Mesendoderm (in vitro differentiated cells): ENCODE results near the gene DIAPH3.

Source experiments
- DNase-seq: peaks from one replicate; pipeline ENCODE4 v3.0.0; 2013
- H2AK5ac ChIP-seq: 2 replicates; pipeline ENCODE4 v1.6.1; 2013; ENCODE audit warnings: low read length, inconsistent platforms
- H2BK120ac ChIP-seq: 2 replicates; pipeline ENCODE4 v1.6.1; 2013; ENCODE audit warnings: low read depth, mild to moderate bottlenecking, low read length, moderate library complexity, mixed read lengths
- H2BK15ac ChIP-seq: replicated peaks from 2 replicates; pipeline ENCODE4 v1.6.1; 2013; ENCODE audit warnings: low read depth, mild to moderate bottlenecking, moderate library complexity
- H2BK5ac ChIP-seq: 2 replicates; pipeline ENCODE4 v1.6.1; 2013; ENCODE audit warnings: low read length, inconsistent platforms
- H3K18ac ChIP-seq: 2 replicates; pipeline ENCODE4 v1.6.1; 2013; ENCODE audit warnings: mild to moderate bottlenecking, low read length, mixed read lengths
- H3K23ac ChIP-seq: one replicate; pipeline ENCODE4 v1.6.1; 2013; ENCODE audit warnings: low read length
- H3K27ac ChIP-seq: 2 replicates; pipeline ENCODE4 v1.5.1; 2013; ENCODE audit warnings: low read depth, mild to moderate bottlenecking, inconsistent platforms, low read length, moderate library complexity
- H3K27me3 ChIP-seq: 2 replicates; pipeline ENCODE4 v1.6.1; 2013; ENCODE audit warnings: low read length, control low read depth, mild to moderate bottlenecking, inconsistent platforms; ENCODE audit not compliant: insufficient read depth, poor library complexity
- H3K36me3 ChIP-seq: 2 replicates; pipeline ENCODE4 v1.6.1; 2013; ENCODE audit warnings: low read length, inconsistent platforms; ENCODE audit not compliant: control insufficient read depth, insufficient read depth
- H3K4ac ChIP-seq: one replicate; pipeline ENCODE4 v1.6.1; 2013; ENCODE audit warnings: low read depth, mild to moderate bottlenecking, low read length, moderate library complexity
- H3K4me1 ChIP-seq: 2 replicates; pipeline ENCODE4 v1.6.1; 2013; ENCODE audit warnings: low read depth, low read length, inconsistent platforms; ENCODE audit not compliant: control insufficient read depth
- H3K4me2 ChIP-seq: 2 replicates; pipeline ENCODE4 v1.6.1; 2013; ENCODE audit warnings: low read length
- H3K4me3 ChIP-seq: 2 replicates; pipeline ENCODE4 v1.5.1; 2013; ENCODE audit warnings: mild to moderate bottlenecking, low read length
- H3K56ac ChIP-seq: one replicate; pipeline ENCODE4 v1.6.1; 2013; ENCODE audit warnings: low read length
- H3K79me1 ChIP-seq: 2 replicates; pipeline ENCODE4 v1.6.1; 2013; ENCODE audit warnings: low read length, inconsistent platforms
- H3K79me2 ChIP-seq: 2 replicates; pipeline ENCODE4 v1.6.1; 2013; ENCODE audit warnings: mild to moderate bottlenecking, low read length; ENCODE audit not compliant: control insufficient read depth, insufficient read depth
- H3K9ac ChIP-seq: 2 replicates; pipeline ENCODE4 v1.6.1; 2013; ENCODE audit warnings: low read length, inconsistent platforms
- H4K5ac ChIP-seq: one replicate; pipeline ENCODE4 v1.6.1; 2013; ENCODE audit warnings: low read length
- H4K8ac ChIP-seq: one replicate; pipeline ENCODE4 v1.6.1; 2013; ENCODE audit warnings: low read depth, mild to moderate bottlenecking, control low read depth, low read length, moderate library complexity
- WGBS: extraction: QIAGEN DNeasy Blood & Tissue Kit; methylation state at CpG from one replicate; pipeline ENCODE4 v1.1.7; 2013; ENCODE audit warnings: low lambda C conversion rate, missing lambda C conversion rate; ENCODE audit not compliant: insufficient coverage; ENCODE audit errors: extremely low coverage; 5-methylcytosine and 5-hydroxymethylcytosine counted together

The DIAPH3 gene

GRCh38 chr13:60032851-60033250 is 130.9 kb downstream of the DIAPH3 start:
- peaks cover 7% of the 10 kb centered on the region for H3K79me1 ChIP-seq
- H2BK120ac ChIP-seq = no peak overlapping the region
- H2BK5ac ChIP-seq = no peak overlapping the region
- H2AK5ac ChIP-seq = no peak overlapping the region
- no peak overlapping the region for H3K4ac ChIP-seq
- H3K18ac ChIP-seq = no peak overlapping the region
- H4K5ac ChIP-seq = no peak overlapping the region
- H4K8ac ChIP-seq = no peak overlapping the region
- no peak for DNase-seq
- WGBS = no CpG with 5 or more reads among the region's 1 CpG
- no peak overlapping the region for H3K9ac ChIP-seq
- no peak overlapping the region for H2BK15ac ChIP-seq
- no peak overlapping the region for H3K56ac ChIP-seq
- H3K36me3 ChIP-seq = no peaks in the 10 kb centered on the region
- H3K4me1 ChIP-seq = no peaks in the 10 kb centered on the region
- H3K27me3 ChIP-seq = no peaks in the 10 kb centered on the region
- no peak overlapping the region for H3K4me2 ChIP-seq
- H3K27ac ChIP-seq = no peak overlapping the region
- no peak overlapping the region for H3K23ac ChIP-seq
- no peak overlapping the region for H3K4me3 ChIP-seq
- no peaks in the 10 kb centered on the region for H3K79me2 ChIP-seq

GRCh38 chr13:60028021-60028420 is 135.7 kb downstream of the DIAPH3 start:
- H3K4me2 ChIP-seq = no peak overlapping the region
- no peak overlapping the region for H3K56ac ChIP-seq
- no peak overlapping the region for H3K4ac ChIP-seq
- WGBS = no CpG with 5 or more reads among the region's 3 CpGs
- H4K8ac ChIP-seq = no peak overlapping the region
- H2AK5ac ChIP-seq = no peak overlapping the region
- DNase-seq = no peak
- no peak overlapping the region for H3K18ac ChIP-seq
- no peak overlapping the region for H3K23ac ChIP-seq
- no peak overlapping the region for H3K9ac ChIP-seq
- peaks cover 6% of the 10 kb centered on the region for H3K79me1 ChIP-seq
- no peak overlapping the region for H3K4me3 ChIP-seq
- H2BK5ac ChIP-seq = no peak overlapping the region
- no peak overlapping the region for H3K27ac ChIP-seq
- H3K36me3 ChIP-seq = no peaks in the 10 kb centered on the region
- no peaks in the 10 kb centered on the region for H3K27me3 ChIP-seq
- no peak overlapping the region for H2BK120ac ChIP-seq
- H3K4me1 ChIP-seq = no peaks in the 10 kb centered on the region
- no peak overlapping the region for H2BK15ac ChIP-seq
- H3K79me2 ChIP-seq = no peaks in the 10 kb centered on the region
- H4K5ac ChIP-seq = no peak overlapping the region

- DNase-seq = no peak
- H3K27me3 ChIP-seq = no peaks in the 10 kb centered on the region
- H3K9ac ChIP-seq = no peak overlapping the region
- no peaks in the 10 kb centered on the region for H3K4me1 ChIP-seq
- no peak overlapping the region for H3K18ac ChIP-seq
- H3K4me3 ChIP-seq = no peak overlapping the region
- no peak overlapping the region for H2BK5ac ChIP-seq
- no peak overlapping the region for H3K4me2 ChIP-seq
- H3K79me1 ChIP-seq = peaks cover 3% of the 10 kb centered on the region
- H2BK15ac ChIP-seq = no peak overlapping the region
- no peaks in the 10 kb centered on the region for H3K36me3 ChIP-seq
- no peak overlapping the region for H3K4ac ChIP-seq
- no peaks in the 10 kb centered on the region for H3K79me2 ChIP-seq
- H2BK120ac ChIP-seq = no peak overlapping the region
- no CpG with 5 or more reads among the region's 3 CpGs for WGBS
- H3K23ac ChIP-seq = no peak overlapping the region
- H4K5ac ChIP-seq = no peak overlapping the region
- no peak overlapping the region for H4K8ac ChIP-seq
- H3K56ac ChIP-seq = no peak overlapping the region
- H3K27ac ChIP-seq = no peak overlapping the region
- no peak overlapping the region for H2AK5ac ChIP-seq
Measured at GRCh38 chr13:60026286-60026685, 137.4 kb downstream of the DIAPH3 start.

GRCh38 chr13:60020288-60020687 is 143.4 kb downstream of the DIAPH3 start:
- Histone ChIP-seq H3K9ac (no peak overlapping the region), H4K8ac (no peak overlapping the region), H3K4ac (no peak overlapping the region), H3K36me3 (no peaks in the 10 kb centered on the region), H2BK15ac (no peak overlapping the region), H3K27me3 (no peaks in the 10 kb centered on the region), H3K79me2 (no peaks in the 10 kb centered on the region), H3K4me3 (no peak overlapping the region), H3K23ac (no peak overlapping the region), H3K18ac (no peak overlapping the region), H3K27ac (no peak overlapping the region), H4K5ac (no peak overlapping the region), H2BK120ac (no peak overlapping the region), H2BK5ac (no peak overlapping the region), H3K56ac (no peak overlapping the region), H2AK5ac (no peak overlapping the region), H3K79me1 (no peaks in the 10 kb centered on the region), H3K4me1 (no peaks in the 10 kb centered on the region), H3K4me2 (no peak overlapping the region)
- DNase-seq = no peak
- WGBS = no CpG with 5 or more reads among the region's 3 CpGs

GRCh38 chr13:60019119-60019993 is 144.4 kb downstream of the DIAPH3 start:
- no peak overlapping the region for H2BK15ac ChIP-seq
- no peak overlapping the region for H2BK5ac ChIP-seq
- no peak overlapping the region for H3K27ac ChIP-seq
- no peaks in the 10 kb centered on the region for H3K4me1 ChIP-seq
- H2AK5ac ChIP-seq = no peak overlapping the region
- DNase-seq = no peak
- WGBS = no CpG with 5 or more reads among the region's 6 CpGs
- H2BK120ac ChIP-seq = no peak overlapping the region
- H3K4me3 ChIP-seq = no peak overlapping the region
- H3K79me1 ChIP-seq = no peaks in the 10 kb centered on the region
- H3K4me2 ChIP-seq = no peak overlapping the region
- no peak overlapping the region for H3K4ac ChIP-seq
- H4K5ac ChIP-seq = no peak overlapping the region
- H3K56ac ChIP-seq = no peak overlapping the region
- no peak overlapping the region for H3K18ac ChIP-seq
- no peaks in the 10 kb centered on the region for H3K27me3 ChIP-seq
- no peak overlapping the region for H3K23ac ChIP-seq
- H3K36me3 ChIP-seq = no peaks in the 10 kb centered on the region
- no peak overlapping the region for H4K8ac ChIP-seq
- H3K9ac ChIP-seq = no peak overlapping the region
- no peaks in the 10 kb centered on the region for H3K79me2 ChIP-seq

- H3K27ac ChIP-seq = no peak overlapping the region
- H3K9ac ChIP-seq = no peak overlapping the region
- no peaks in the 10 kb centered on the region for H3K4me1 ChIP-seq
- no peak overlapping the region for H3K56ac ChIP-seq
- no peaks in the 10 kb centered on the region for H3K36me3 ChIP-seq
- no peak for DNase-seq
- H3K4ac ChIP-seq = no peak overlapping the region
- no peak overlapping the region for H3K18ac ChIP-seq
- H2BK15ac ChIP-seq = no peak overlapping the region
- H3K23ac ChIP-seq = no peak overlapping the region
- WGBS = 100% methylated on average over 1 of the region's 1 CpG
- no peaks in the 10 kb centered on the region for H3K79me2 ChIP-seq
- H3K4me3 ChIP-seq = no peak overlapping the region
- H2BK120ac ChIP-seq = no peak overlapping the region
- H4K5ac ChIP-seq = no peak overlapping the region
- no peak overlapping the region for H2AK5ac ChIP-seq
- no peak overlapping the region for H2BK5ac ChIP-seq
- H4K8ac ChIP-seq = no peak overlapping the region
- H3K4me2 ChIP-seq = no peak overlapping the region
- no peaks in the 10 kb centered on the region for H3K27me3 ChIP-seq
- no peaks in the 10 kb centered on the region for H3K79me1 ChIP-seq
Measured at GRCh38 chr13:60018536-60018935, 145.2 kb downstream of the DIAPH3 start.
